RPMI7951 (cell line): ENCODE results near the gene MRPS16. TPM values are rescaled to one million over a fixed set of nuclear protein-coding genes. Genes with fewer than 3 reads are reported as not detected.

Experiments
- DNase-seq: peaks from one replicate; pipeline ENCODE4 v3.0.0-alpha.2; 2012; ENCODE audit warnings: low read depth
- total RNA-seq: library from RNA; depleted of rRNA; stranded (reverse); fragments of >200 nt; shearing (Covaris generic); gene quantifications from 2 replicates; pipeline ENCODE4 v1.2.3, GENCODE V29; 2014

The MRPS16 gene
- total RNA-seq, 1 experiment from 2014 or later: 58.6 TPM

- DNase-seq: no peak
Observed at GRCh38 chr10:73239908-73240307, 12.5 kb downstream of the MRPS16 start.

GRCh38 chr10:73238990-73239566, 13.4 kb downstream of the MRPS16 start:
- no peak for DNase-seq

GRCh38 chr10:73234695-73235094, 17.7 kb downstream of the MRPS16 start:
- no peak for DNase-seq

- DNase-seq: no peak
Observed at GRCh38 chr10:73233883-73234282, 18.6 kb downstream of the MRPS16 start.

GRCh38 chr10:73232887-73233286, 19.6 kb downstream of the MRPS16 start:
- no peak for DNase-seq

- no peak for DNase-seq
Observed at GRCh38 chr10:73229567-73229966, 22.9 kb downstream of the MRPS16 start.

- no peak for DNase-seq
Observed at GRCh38 chr10:73228247-73228646, 24.2 kb downstream of the MRPS16 start.

- no peak for DNase-seq
Observed at GRCh38 chr10:73226663-73227062, 25.8 kb downstream of the MRPS16 start.

- no peak for DNase-seq
Observed at GRCh38 chr10:73225518-73225917, 26.9 kb downstream of the MRPS16 start.

GRCh38 chr10:73220989-73221388, 31.5 kb downstream of the MRPS16 start:
- no peak for DNase-seq

- DNase-seq: no peak
Observed at GRCh38 chr10:73219384-73219783, 33.1 kb downstream of the MRPS16 start.

GRCh38 chr10:73218431-73219191, 33.8 kb downstream of the MRPS16 start:
- DNase-seq: peak; percentile 26

- no peak for DNase-seq
Observed at GRCh38 chr10:73217628-73218027, 34.8 kb downstream of the MRPS16 start.

- no peak for DNase-seq
Observed at GRCh38 chr10:73215749-73216148, 36.7 kb downstream of the MRPS16 start.

- DNase-seq: no peak
Observed at GRCh38 chr10:73211106-73211811, 41.2 kb downstream of the MRPS16 start.

- DNase-seq: no peak
Observed at GRCh38 chr10:73210395-73211105, 41.9 kb downstream of the MRPS16 start.

GRCh38 chr10:73209705-73210104, 42.7 kb downstream of the MRPS16 start:
- DNase-seq: peak; percentile 35

GRCh38 chr10:73207883-73208282, 44.6 kb downstream of the MRPS16 start:
- no peak for DNase-seq

GRCh38 chr10:73206385-73206784, 46.1 kb downstream of the MRPS16 start:
- DNase-seq: no peak

- DNase-seq: no peak
Observed at GRCh38 chr10:73205890-73206289, 46.6 kb downstream of the MRPS16 start.

GRCh38 chr10:73205081-73205480, 47.4 kb downstream of the MRPS16 start:
- DNase-seq: no peak
